Calu3 (cell line): ENCODE measurements around the gene CAV2. TPM values are rescaled to one million over a fixed set of nuclear protein-coding genes. Genes with fewer than 3 reads are reported as not detected.

Experiments
- BruUV-seq: library from RNA; stranded (reverse); fragments of 400-500 nt; replicated peaks from 2 replicates; lab custom pipeline; 2021; lab: Mats Ljungman, UMichigan
- CTCF ChIA-PET: fragments of 300-600 bp; sonication (Branson Sonifier 250); formaldehyde crosslinking; loops from one replicate; lab custom pipeline; 2022; ENCODE audit warnings: antibody characterized with exemption; lab: Charles Lee
- DNase-seq: peaks from one replicate; pipeline ENCODE4 v3.0.0; 2022
- H3K27ac Mint-ChIP-seq: one replicate; pipeline ENCODE4 v1.8.0; 2022; ENCODE audit warnings: mixed read lengths; ENCODE audit not compliant: unreplicated experiment
- H3K27me3 Mint-ChIP-seq: one replicate; pipeline ENCODE4 v1.8.0; 2022; ENCODE audit warnings: mixed read lengths; ENCODE audit not compliant: unreplicated experiment
- H3K36me3 Mint-ChIP-seq: one replicate; pipeline ENCODE4 v1.8.0; 2022; ENCODE audit warnings: mild to moderate bottlenecking, moderate library complexity, mixed read lengths; ENCODE audit not compliant: insufficient read depth, unreplicated experiment
- H3K4me1 Mint-ChIP-seq: one replicate; pipeline ENCODE4 v1.8.0; 2022; ENCODE audit warnings: mild to moderate bottlenecking, low read depth, mixed read lengths; ENCODE audit not compliant: unreplicated experiment
- H3K4me3 Mint-ChIP-seq: one replicate; pipeline ENCODE4 v1.8.0; 2022; ENCODE audit warnings: mild to moderate bottlenecking, low read depth, moderate library complexity, mixed read lengths; ENCODE audit not compliant: unreplicated experiment
- H3K9me3 Mint-ChIP-seq: one replicate; pipeline ENCODE4 v1.8.0; 2022; ENCODE audit warnings: low read depth, mixed read lengths; ENCODE audit not compliant: unreplicated experiment
- CTCF ChIP-seq: fragments of 200-600 bp; IDR thresholded peaks from one replicate; pipeline ENCODE4 v1.8.0; 2022; ENCODE audit warnings: antibody characterized with exemption; ENCODE audit not compliant: unreplicated experiment
- intact Hi-C: fragments of 100-400 bp; cut with micrococcal nuclease; formaldehyde crosslinking; loops from one replicate; pipeline ENCODE4 v1.10.0; 2022; ENCODE audit not compliant: unreplicated experiment
- total RNA-seq: library from RNA; stranded (reverse); gene quantifications from 2 replicates; pipeline ENCODE4 v1.2.3, GENCODE V29; 2022

The CAV2 gene
- total RNA-seq, 1 experiment from 2014 or later: 76.4 TPM

GRCh38 chr7:116455009-116455408, 44.5 kb upstream of the CAV2 start:
- Mint-ChIP-seq H3K4me1 (no peaks in the 10 kb centered on the region), H3K4me3 (no peak overlapping the region), H3K27ac (no peak overlapping the region), H3K9me3 (no peaks in the 10 kb centered on the region), H3K36me3 (no peaks in the 10 kb centered on the region), H3K27me3 (no peaks in the 10 kb centered on the region)
- CTCF ChIA-PET: no interaction called here
- DNase-seq: no peak
- intact Hi-C loops: no loop called here
- BruUV-seq: no TSS peak
- TF ChIP-seq CTCF: no peak

GRCh38 chr7:116455499-116455898, 44.0 kb upstream of the CAV2 start:
- no peak overlapping the region for H3K4me3 Mint-ChIP-seq
- DNase-seq: no peak
- no peaks in the 10 kb centered on the region for H3K27me3 Mint-ChIP-seq
- CTCF ChIA-PET: no interaction called here
- no peak overlapping the region for H3K27ac Mint-ChIP-seq
- H3K9me3 Mint-ChIP-seq: no peaks in the 10 kb centered on the region
- no peak for TF ChIP-seq CTCF
- intact Hi-C loops: no loop called here
- no peaks in the 10 kb centered on the region for H3K4me1 Mint-ChIP-seq
- BruUV-seq: no TSS peak
- no peaks in the 10 kb centered on the region for H3K36me3 Mint-ChIP-seq

GRCh38 chr7:116461500-116461899, 38.0 kb upstream of the CAV2 start:
- CTCF ChIA-PET: no interaction called here
- no TSS peak for BruUV-seq
- no peak overlapping the region for H3K4me3 Mint-ChIP-seq
- no peak for DNase-seq
- no peaks in the 10 kb centered on the region for H3K27me3 Mint-ChIP-seq
- no peaks in the 10 kb centered on the region for H3K9me3 Mint-ChIP-seq
- intact Hi-C loops: no loop called here
- H3K27ac Mint-ChIP-seq: no peak overlapping the region
- H3K36me3 Mint-ChIP-seq: no peaks in the 10 kb centered on the region
- H3K4me1 Mint-ChIP-seq: peaks cover 11% of the 10 kb centered on the region
- TF ChIP-seq CTCF: no peak

- no peak overlapping the region for H3K4me3 Mint-ChIP-seq
- no peak for TF ChIP-seq CTCF
- CTCF ChIA-PET: no interaction called here
- H3K27me3 Mint-ChIP-seq: no peaks in the 10 kb centered on the region
- DNase-seq: no peak
- peaks cover 11% of the 10 kb centered on the region for H3K4me1 Mint-ChIP-seq
- no peaks in the 10 kb centered on the region for H3K36me3 Mint-ChIP-seq
- no peak overlapping the region for H3K27ac Mint-ChIP-seq
- H3K9me3 Mint-ChIP-seq: no peaks in the 10 kb centered on the region
- no TSS peak for BruUV-seq
- intact Hi-C loops: no loop called here
Observed at GRCh38 chr7:116463956-116464355, 35.6 kb upstream of the CAV2 start.
